A673 (cell line): ENCODE measurements around the gene FBXW12.

ENCODE experiments used
- CTCF ChIP-seq: fragments of 300-800, 200-600 bp; sonication (generic); conservative IDR thresholded peaks from 2 replicates; pipeline ENCODE4 v1.5.1; 2017; ENCODE audit warnings: low read depth, mild to moderate bottlenecking, antibody characterized with exemption, low read length, moderate library complexity, mixed read lengths
- EZH2 ChIP-seq: fragments of 200-600 bp; sonication (generic); IDR thresholded peaks from 2 replicates; pipeline ENCODE4 v1.6.1; 2017; ENCODE audit warnings: borderline replicate concordance, low read depth, mild to moderate bottlenecking, mixed read lengths, antibody characterized with exemption, low read length; ENCODE audit not compliant: poor library complexity, severe bottlenecking

GRCh38 chr3:48399387-48400172 is 27.6 kb downstream of the FBXW12 start:
- no peak for TF ChIP-seq EZH2
- no peak for TF ChIP-seq CTCF
